Neural cell (in vitro differentiated cells): ENCODE results near the gene PHYHIPL. TPM values are rescaled to one million over a fixed set of nuclear protein-coding genes. Genes with fewer than 3 reads are reported as not detected.
"Not testable (repeated sequence)": the region's sequence is repeated elsewhere in the genome, so short reads cannot be mapped to it uniquely, and the experiment has no call there.

ENCODE experiments used
- H2AFZ ChIP-seq: fragments of 200-600, 300-800 bp; sonication (generic), shearing (Covaris generic); 2 replicates; pipeline ENCODE4 v1.6.0; 2014; ENCODE audit warnings: low read depth, mild to moderate bottlenecking, antibody characterized with exemption, low read length, moderate library complexity
- H3F3A ChIP-seq: fragments of 200-600 bp; shearing (Covaris generic); 2 replicates; pipeline ENCODE4 v1.6.1; 2016; ENCODE audit warnings: mild to moderate bottlenecking, moderate library complexity, mixed read lengths, antibody characterized with exemption, low read length; ENCODE audit not compliant: insufficient read depth, poor library complexity, severe bottlenecking
- H3K27ac ChIP-seq: fragments of 200-600, 300-800 bp; sonication (generic), shearing (Covaris generic); 2 replicates; pipeline ENCODE4 v1.5.1; 2014; ENCODE audit warnings: mild to moderate bottlenecking, low read length, moderate library complexity
- H3K27me3 ChIP-seq: fragments of 300-800, 200-600 bp; sonication (generic), shearing (Covaris generic); 2 replicates; pipeline ENCODE4 v1.6.0; 2014; ENCODE audit warnings: mild to moderate bottlenecking, low read depth, low read length, moderate library complexity; ENCODE audit not compliant: insufficient read depth
- H3K36me3 ChIP-seq: fragments of 300-800, 200-600 bp; sonication (generic), shearing (Covaris generic); 2 replicates; pipeline ENCODE4 v1.5.1; 2014; ENCODE audit warnings: mild to moderate bottlenecking, antibody characterized with exemption, low read length, moderate library complexity; ENCODE audit not compliant: insufficient read depth
- H3K4me2 ChIP-seq: fragments of 300-800, 200-600 bp; sonication (generic), shearing (Covaris generic); 2 replicates; pipeline ENCODE4 v1.6.0; 2014; ENCODE audit warnings: mild to moderate bottlenecking, low read length
- H3K4me3 ChIP-seq: fragments of 300-800, 200-600 bp; sonication (generic), shearing (Covaris generic); 2 replicates; pipeline ENCODE4 v1.5.1; 2014; ENCODE audit warnings: mild to moderate bottlenecking, low read length, moderate library complexity
- H3K79me2 ChIP-seq: fragments of 200-600 bp; shearing (Covaris generic); replicated peaks from 2 replicates; pipeline ENCODE4 v1.6.0; 2014; ENCODE audit warnings: mild to moderate bottlenecking, low read length, moderate library complexity; ENCODE audit not compliant: insufficient read depth
- H3K9ac ChIP-seq: fragments of 300-800, 200-600 bp; sonication (generic), shearing (Covaris generic); 2 replicates; pipeline ENCODE4 v1.6.1; 2016; ENCODE audit warnings: mild to moderate bottlenecking, low read length, mixed read lengths
- H3K9me2 ChIP-seq: fragments of 200-600 bp; shearing (Covaris generic); 2 replicates; pipeline ENCODE4 v1.6.1; 2016; ENCODE audit warnings: mild to moderate bottlenecking, low read length, mixed read lengths; ENCODE audit not compliant: insufficient read depth
- H3K9me3 ChIP-seq: fragments of 200-600, 300-800 bp; sonication (generic), shearing (Covaris generic); 2 replicates; pipeline ENCODE4 v1.6.1; 2016; ENCODE audit warnings: mild to moderate bottlenecking, mixed run types, low read length, moderate library complexity, mixed read lengths
- H4K20me1 ChIP-seq: fragments of 200-600 bp; shearing (Covaris generic); 2 replicates; pipeline ENCODE4 v1.6.1; 2016; ENCODE audit warnings: mild to moderate bottlenecking, mixed run types; ENCODE audit not compliant: insufficient read depth
- EP300 ChIP-seq: fragments of 450-650 bp; conservative IDR thresholded peaks from 2 replicates; pipeline ENCODE4 v1.6.1; 2014; ENCODE audit warnings: antibody characterized with exemption, mild to moderate bottlenecking, moderate library complexity; ENCODE audit not compliant: poor library complexity, severe bottlenecking
- EZH2 ChIP-seq: fragments of 200-600, 300-800 bp; shearing (Covaris generic), sonication (generic); IDR thresholded peaks from 2 replicates; pipeline ENCODE4 v1.6.1; 2014; ENCODE audit warnings: antibody characterized with exemption, low read length, borderline replicate concordance, mild to moderate bottlenecking; ENCODE audit not compliant: insufficient read depth, poor library complexity, severe bottlenecking
- MXI1 ChIP-seq: fragments of 450-650 bp; conservative IDR thresholded peaks from 2 replicates; pipeline ENCODE4 v1.6.1; 2014; ENCODE audit warnings: antibody characterized with exemption, mild to moderate bottlenecking; ENCODE audit not compliant: poor library complexity, severe bottlenecking
- POLR2AphosphoS5 ChIP-seq: IDR thresholded peaks from 2 replicates; pipeline ENCODE4 v1.6.1; 2012
- RAD21 ChIP-seq: fragments of 450-650 bp; conservative IDR thresholded peaks from 2 replicates; pipeline ENCODE4 v1.6.1; 2014; ENCODE audit warnings: antibody characterized with exemption, mild to moderate bottlenecking, moderate library complexity
- SMC3 ChIP-seq: fragments of 450-650 bp; conservative IDR thresholded peaks from 2 replicates; pipeline ENCODE4 v1.6.1; 2014; ENCODE audit warnings: antibody characterized with exemption, mild to moderate bottlenecking, moderate library complexity; ENCODE audit not compliant: poor library complexity
- TAF1 ChIP-seq: IDR thresholded peaks from 2 replicates; pipeline ENCODE4 v1.6.1; 2012; ENCODE audit warnings: low read depth
- polyA plus RNA-seq: library from polyadenylated mRNA; depleted of rRNA; stranded (reverse); fragments of >200 nt; gene quantifications from 2 replicates; pipeline ENCODE4 v1.2.3, GENCODE V29; 2014
- TF ChIP-seq, protein P1 (sequence below): fragments of 450-650 bp; IDR thresholded peaks from 2 replicates; pipeline ENCODE4 v1.5.1; 2014; ENCODE audit warnings: antibody characterized with exemption, mild to moderate bottlenecking, moderate library complexity; ENCODE audit not compliant: poor library complexity, severe bottlenecking

Gene PHYHIPL
- polyA plus RNA-seq, 1 donor from 2014 or later: 33.9 TPM

DNA sequence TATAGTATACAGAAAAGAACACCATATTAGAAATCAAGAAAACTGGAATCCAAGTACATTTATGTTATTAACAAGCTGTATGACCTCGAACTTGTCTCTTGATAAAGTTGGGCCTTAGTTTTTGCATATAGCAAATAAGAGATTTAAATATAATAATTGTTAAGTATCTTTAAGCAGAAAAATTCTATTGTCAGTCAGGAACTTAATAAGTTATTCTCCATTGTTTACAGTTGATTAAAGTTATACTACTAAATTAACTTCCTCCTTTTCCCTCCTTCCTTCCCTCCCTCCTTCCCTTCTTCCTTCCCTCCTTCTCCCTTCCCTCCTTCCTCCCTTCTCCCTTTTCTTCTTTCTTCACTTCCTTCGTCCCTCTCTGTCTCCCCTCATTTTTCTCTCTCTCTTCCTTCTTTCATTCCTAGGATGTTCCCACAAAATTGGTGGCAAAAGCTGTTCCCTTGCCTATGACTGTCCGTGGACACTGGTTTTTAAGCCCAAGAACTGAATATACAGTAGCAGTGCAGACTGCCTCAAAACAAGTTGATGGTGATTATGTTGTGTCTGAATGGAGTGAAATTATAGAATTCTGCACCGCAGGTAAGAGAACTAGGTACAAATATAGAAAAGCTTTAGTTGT lies 59.7 kb downstream of the PHYHIPL start:
- no peak overlapping the region for H3K27ac ChIP-seq
- no peaks in the 10 kb centered on the region for H3K27me3 ChIP-seq
- no peaks in the 10 kb centered on the region for H3K9me2 ChIP-seq
- H3K4me2 ChIP-seq: no peak overlapping the region
- H4K20me1 ChIP-seq: no peaks in the 10 kb centered on the region
- H3K36me3 ChIP-seq: peaks cover 6% of the 10 kb centered on the region
- H2AFZ ChIP-seq: no peak overlapping the region
- no peak for TF ChIP-seq POLR2AphosphoS5
- peaks cover 21% of the 10 kb centered on the region for H3K79me2 ChIP-seq
- H3K9me3 ChIP-seq: no peaks in the 10 kb centered on the region
- H3F3A ChIP-seq: no peaks in the 10 kb centered on the region
- H3K4me3 ChIP-seq: no peak overlapping the region
- H3K9ac ChIP-seq: no peak overlapping the region

DNA sequence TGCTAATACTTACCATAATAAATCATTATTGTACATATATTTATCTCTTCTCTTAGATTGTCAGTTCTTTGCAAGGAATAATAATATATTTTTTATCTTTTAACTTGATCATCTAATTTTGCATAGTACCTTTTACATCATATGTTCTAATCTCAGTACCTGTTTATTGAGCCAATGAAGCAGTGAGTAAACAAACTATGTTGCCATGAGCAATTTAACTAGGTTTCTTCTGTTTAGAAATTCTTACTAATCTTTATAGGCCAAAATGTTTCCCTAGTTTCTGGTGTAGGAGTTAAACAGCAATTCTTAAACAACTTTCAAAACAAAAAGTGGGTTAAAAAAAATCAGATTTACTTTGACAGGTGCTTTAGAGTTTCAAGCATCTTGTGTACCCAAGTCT lies 61.3 kb downstream of the PHYHIPL start:
- Histone ChIP-seq H3K27me3 (no peaks in the 10 kb centered on the region), H3K27ac (no peak overlapping the region), H3K9me3 (no peaks in the 10 kb centered on the region), H3K9me2 (no peaks in the 10 kb centered on the region), H3K79me2 (peaks cover 9% of the 10 kb centered on the region), H4K20me1 (no peaks in the 10 kb centered on the region), H3F3A (no peaks in the 10 kb centered on the region), H2AFZ (no peak overlapping the region), H3K4me3 (no peak overlapping the region), H3K9ac (no peak overlapping the region), H3K4me2 (no peak overlapping the region), H3K36me3 (peaks cover 14% of the 10 kb centered on the region)
- TF ChIP-seq SMC3 (no peak), TAF1 (no peak)

DNA sequence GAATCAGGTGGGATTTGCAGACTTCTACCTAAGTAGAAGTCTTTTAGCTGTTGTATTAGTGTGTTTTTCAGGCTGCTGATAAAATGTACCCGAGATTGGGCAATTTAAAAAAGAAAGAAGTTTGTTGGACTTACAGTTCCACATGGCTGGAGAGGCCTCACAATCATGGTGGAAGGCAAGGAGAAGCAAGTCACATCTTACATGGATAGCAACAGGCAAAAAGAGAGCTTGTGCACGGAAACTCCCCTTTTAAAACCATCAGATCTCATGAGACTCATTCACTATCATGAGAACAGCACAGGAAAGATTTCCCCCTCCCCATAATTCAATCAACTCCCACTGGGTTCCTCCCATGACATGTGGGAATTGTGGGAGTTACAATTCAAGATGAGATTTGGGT lies 62.7 kb downstream of the PHYHIPL start:
- H3K9me2 ChIP-seq, H3K9ac ChIP-seq, H3K4me3 ChIP-seq, H4K20me1 ChIP-seq, H2AFZ ChIP-seq, H3F3A ChIP-seq, H3K9me3 ChIP-seq, H3K27ac ChIP-seq, H3K27me3 ChIP-seq, H3K79me2 ChIP-seq, H3K4me2 ChIP-seq: not testable (repeated sequence)
- peaks cover 15% of the 10 kb centered on the region for H3K36me3 ChIP-seq

DNA sequence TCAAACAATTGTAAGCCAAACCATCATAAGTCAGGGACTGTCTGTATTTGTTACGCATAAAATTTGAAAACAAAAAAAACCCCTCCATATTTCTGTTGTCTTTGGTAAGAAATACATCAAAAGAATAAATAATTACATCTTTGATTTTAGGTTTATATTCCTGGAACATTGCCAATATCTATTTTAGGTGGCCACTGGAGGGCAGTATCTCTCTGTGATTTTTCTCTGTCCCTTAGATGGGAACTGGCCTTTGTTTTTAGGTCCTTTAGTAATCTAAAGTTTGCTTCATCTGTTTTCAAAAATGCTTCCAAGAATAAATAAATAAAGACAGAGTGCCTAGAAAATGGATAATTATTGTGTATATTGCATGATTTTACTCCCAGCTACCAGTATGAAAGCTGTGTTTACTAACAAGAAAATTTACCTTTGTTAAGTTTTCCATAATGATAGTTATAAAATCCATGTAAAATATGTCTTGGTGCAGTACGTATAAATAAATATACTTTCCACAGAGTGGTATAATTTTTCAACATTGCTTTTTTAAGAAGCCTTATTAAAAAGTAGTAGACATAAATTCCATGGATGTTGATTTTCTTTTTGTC lies 64.2 kb downstream of the PHYHIPL start:
- Histone ChIP-seq H3K9ac (no peak overlapping the region), H3K27me3 (no peaks in the 10 kb centered on the region), H3K9me3 (no peaks in the 10 kb centered on the region), H3K36me3 (peaks cover 15% of the 10 kb centered on the region), H3F3A (no peaks in the 10 kb centered on the region), H4K20me1 (no peaks in the 10 kb centered on the region), H3K27ac (no peak overlapping the region), H3K79me2 (no peaks in the 10 kb centered on the region), H3K4me2 (no peak overlapping the region), H3K9me2 (no peaks in the 10 kb centered on the region), H2AFZ (no peak overlapping the region), H3K4me3 (no peak overlapping the region)
- TF ChIP-seq, protein P1, sequence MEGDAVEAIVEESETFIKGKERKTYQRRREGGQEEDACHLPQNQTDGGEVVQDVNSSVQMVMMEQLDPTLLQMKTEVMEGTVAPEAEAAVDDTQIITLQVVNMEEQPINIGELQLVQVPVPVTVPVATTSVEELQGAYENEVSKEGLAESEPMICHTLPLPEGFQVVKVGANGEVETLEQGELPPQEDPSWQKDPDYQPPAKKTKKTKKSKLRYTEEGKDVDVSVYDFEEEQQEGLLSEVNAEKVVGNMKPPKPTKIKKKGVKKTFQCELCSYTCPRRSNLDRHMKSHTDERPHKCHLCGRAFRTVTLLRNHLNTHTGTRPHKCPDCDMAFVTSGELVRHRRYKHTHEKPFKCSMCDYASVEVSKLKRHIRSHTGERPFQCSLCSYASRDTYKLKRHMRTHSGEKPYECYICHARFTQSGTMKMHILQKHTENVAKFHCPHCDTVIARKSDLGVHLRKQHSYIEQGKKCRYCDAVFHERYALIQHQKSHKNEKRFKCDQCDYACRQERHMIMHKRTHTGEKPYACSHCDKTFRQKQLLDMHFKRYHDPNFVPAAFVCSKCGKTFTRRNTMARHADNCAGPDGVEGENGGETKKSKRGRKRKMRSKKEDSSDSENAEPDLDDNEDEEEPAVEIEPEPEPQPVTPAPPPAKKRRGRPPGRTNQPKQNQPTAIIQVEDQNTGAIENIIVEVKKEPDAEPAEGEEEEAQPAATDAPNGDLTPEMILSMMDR: peak; percentile 77
- TF ChIP-seq EZH2 (no peak), EP300 (no peak), TAF1 (no peak), SMC3 (peak; percentile 86), RAD21 (peak; percentile 83), MXI1 (no peak), POLR2AphosphoS5 (no peak)
